NCI-H2227 (cell line): ENCODE measurements around the gene ZNF226.
"Not testable (repeated sequence)": the region's sequence is repeated elsewhere in the genome, so short reads cannot be mapped to it uniquely, and the experiment has no call there.

ENCODE experiments used
- DNase-seq: peaks from one replicate; lab custom pipeline; 2025; ENCODE audit not compliant: unreplicated experiment; lab: John Stamatoyannopoulos, UW

Gene ZNF226

GRCh38 chr19:44164673-44165512, at the start of gene ZNF226:
Gene ZNF226, plus strand, starts transcription at chr19:44165100. Its CDS starts 4,981 bp downstream, at chr19:44170081.
- DNase-seq: peak; percentile 95

- not testable (repeated sequence) for DNase-seq
Observed at GRCh38 chr19:44121162-44121561, 43.7 kb upstream of the ZNF226 start.

- DNase-seq: no peak
Observed at GRCh38 chr19:44131955-44132354, 32.9 kb upstream of the ZNF226 start.

GRCh38 chr19:44141191-44142058, 23.5 kb upstream of the ZNF226 start, which contains the start of gene ZNF234:
Gene ZNF234, plus strand, starts transcription at chr19:44141554. Its CDS starts 3,079 bp downstream, at chr19:44144633.
- peak; percentile 86 for DNase-seq

- no peak for DNase-seq
Observed at GRCh38 chr19:44142059-44142433, 22.9 kb upstream of the ZNF226 start.

GRCh38 chr19:44149776-44150175, 15.1 kb upstream of the ZNF226 start:
- DNase-seq: no peak

- DNase-seq: no peak
Observed at GRCh38 chr19:44151491-44151890, 13.4 kb upstream of the ZNF226 start.

GRCh38 chr19:44156475-44156874, 8.4 kb upstream of the ZNF226 start:
- no peak for DNase-seq

GRCh38 chr19:44163789-44164188, 1.1 kb upstream of the ZNF226 start:
- no peak for DNase-seq

GRCh38 chr19:44164327-44164672, 600 bp upstream of the ZNF226 start:
- no peak for DNase-seq

GRCh38 chr19:44170660-44171059, 5.8 kb downstream of the ZNF226 start:
- DNase-seq: not testable (repeated sequence)

GRCh38 chr19:44176590-44176989, 11.7 kb downstream of the ZNF226 start:
- DNase-seq: no peak

- DNase-seq: no peak
Observed at GRCh38 chr19:44180968-44181367, 16.1 kb downstream of the ZNF226 start.

- no peak for DNase-seq
Observed at GRCh38 chr19:44182145-44182544, 17.2 kb downstream of the ZNF226 start.

- no peak for DNase-seq
Observed at GRCh38 chr19:44190020-44190419, 25.1 kb downstream of the ZNF226 start.

- DNase-seq: no peak
Observed at GRCh38 chr19:44192127-44192526, 27.2 kb downstream of the ZNF226 start.

- no peak for DNase-seq
Observed at GRCh38 chr19:44196772-44197171, 31.9 kb downstream of the ZNF226 start.

GRCh38 chr19:44202470-44202869, 37.6 kb downstream of the ZNF226 start:
- no peak for DNase-seq

GRCh38 chr19:44202974-44203373, 38.1 kb downstream of the ZNF226 start:
- no peak for DNase-seq

GRCh38 chr19:44203877-44204276, 39.0 kb downstream of the ZNF226 start:
- DNase-seq: not testable (repeated sequence)

GRCh38 chr19:44204772-44205171, 39.9 kb downstream of the ZNF226 start:
- no peak for DNase-seq
